ENCODE results near the gene ALMS1. TPM values are rescaled to one million over a fixed set of nuclear protein-coding genes. Genes with fewer than 3 reads are reported as not detected.
"Not testable (repeated sequence)": the region's sequence is repeated elsewhere in the genome, so short reads cannot be mapped to it uniquely, and the experiment has no call there.

Gene ALMS1
- total and polyA plus RNA-seq, 4 donors = 7.2 to 58.0 (median 20.5) TPM

GRCh38 chr2:73641767-73642062 lies 256.1 kb downstream of the ALMS1 start:
- H3K9ac ChIP-seq (ENCODE audit: insufficient read depth in 1 of 2, low read length in 2 of 2) = no peak overlapping the region
- ATAC-seq (ENCODE audit: insufficient read depth, low FRiP score) (no peak), DNase-seq (no peak)
- 77 to 87% methylated on average over 3 of the region's 3 CpGs for WGBS, 2 donors
- no peaks in the 10 kb centered on the region for H3K36me3 ChIP-seq (ENCODE audit: control insufficient read depth in 4 of 4, insufficient read depth in 4 of 4, low read length in 4 of 4)
- peaks cover 0 to 4% (median 2%) of the 10 kb centered on the region in 4 donors for H3K9me3 ChIP-seq (ENCODE audit: control insufficient read depth in 4 of 4, insufficient read depth in 3 of 4, low read length in 3 of 4)
- H3K27me3 ChIP-seq (ENCODE audit: control insufficient read depth in 3 of 3, insufficient read depth in 3 of 3, low read length in 2 of 3) = no peaks in the 10 kb centered on the region
- H3K4me3 ChIP-seq = no peak overlapping the region
- TF ChIP-seq CTCF (IDR thresholded peaks at IDR 0.05; ENCODE audit: control extremely low read depth, extremely low read depth) = no peak
- no peak overlapping the region for H3K27ac ChIP-seq (ENCODE audit: low read depth in 1 of 2, low read length in 1 of 2)
- peaks cover 0 to 27% (median 13%) of the 10 kb centered on the region in 5 donors for H3K4me1 ChIP-seq (ENCODE audit: control insufficient read depth in 5 of 5, insufficient read depth in 5 of 5, low read length in 5 of 5)

GRCh38 chr2:73642338-73643018 lies 256.8 kb downstream of the ALMS1 start, which contains the start of gene NAT8:
Gene NAT8 (minus strand): TSS chr2:73642422. CDS start chr2:73641628, 794 bp downstream.
- Histone ChIP-seq H3K9ac (ENCODE audit: insufficient read depth in 1 of 2, low read length in 2 of 2) (no peak within 1 kb of the TSS), H3K4me3 (no peak within 1 kb of the TSS), H3K4me1 (ENCODE audit: control insufficient read depth in 5 of 5, insufficient read depth in 5 of 5, low read length in 5 of 5) (peaks cover 0 to 27% (median 13%) of the 10 kb centered on the region in 5 donors), H3K9me3 (ENCODE audit: control insufficient read depth in 4 of 4, insufficient read depth in 3 of 4, low read length in 3 of 4) (peaks cover 0 to 4% (median 2%) of the 10 kb centered on the region in 4 donors), H3K27ac (ENCODE audit: low read depth in 1 of 2, low read length in 1 of 2) (peak within 1 kb of the TSS in 1 of 2 donors; percentile 57), H3K36me3 (ENCODE audit: control insufficient read depth in 4 of 4, insufficient read depth in 4 of 4, low read length in 4 of 4) (no peaks in the 10 kb centered on the region), H3K27me3 (ENCODE audit: control insufficient read depth in 3 of 3, insufficient read depth in 3 of 3, low read length in 2 of 3) (no peaks in the 10 kb centered on the region)
- no peak for TF ChIP-seq CTCF (IDR thresholded peaks at IDR 0.05; ENCODE audit: control extremely low read depth, extremely low read depth)
- no peak for ATAC-seq (ENCODE audit: insufficient read depth, low FRiP score)
- 65 to 71% methylated on average over 13 of the region's 13 CpGs for WGBS, 2 donors
- DNase-seq = no peak

GRCh38 chr2:73647690-73648089 lies 262.1 kb downstream of the ALMS1 start:
- not testable (repeated sequence) for H3K27me3 ChIP-seq (ENCODE audit: control insufficient read depth in 3 of 3, insufficient read depth in 3 of 3, low read length in 2 of 3); H3K4me3 ChIP-seq; H3K4me1 ChIP-seq (ENCODE audit: control insufficient read depth in 5 of 5, insufficient read depth in 5 of 5, low read length in 5 of 5); H3K9me3 ChIP-seq (ENCODE audit: control insufficient read depth in 4 of 4, insufficient read depth in 3 of 4, low read length in 3 of 4); H3K36me3 ChIP-seq (ENCODE audit: control insufficient read depth in 4 of 4, insufficient read depth in 4 of 4, low read length in 4 of 4); H3K27ac ChIP-seq (ENCODE audit: low read depth in 1 of 2, low read length in 1 of 2); DNase-seq; H3K9ac ChIP-seq (ENCODE audit: insufficient read depth in 1 of 2, low read length in 2 of 2); ATAC-seq (ENCODE audit: insufficient read depth, low FRiP score)
- WGBS, 2 donors = 89 to 95% methylated on average over 10 of the region's 10 CpGs

GRCh38 chr2:73651591-73652230 lies 266.1 kb downstream of the ALMS1 start:
- 67 to 82% methylated on average over 6 of the region's 6 CpGs for WGBS, 2 donors
- no peak overlapping the region for H3K9ac ChIP-seq (ENCODE audit: insufficient read depth in 1 of 2, low read length in 2 of 2)
- no peaks in the 10 kb centered on the region for H3K27me3 ChIP-seq (ENCODE audit: control insufficient read depth in 3 of 3, insufficient read depth in 3 of 3, low read length in 2 of 3)
- H3K9me3 ChIP-seq (ENCODE audit: control insufficient read depth in 4 of 4, insufficient read depth in 3 of 4, low read length in 3 of 4) = peaks cover 0 to 3% (median 0%) of the 10 kb centered on the region in 4 donors
- ATAC-seq (ENCODE audit: insufficient read depth, low FRiP score) (no peak), DNase-seq (no peak)
- H3K36me3 ChIP-seq (ENCODE audit: control insufficient read depth in 4 of 4, insufficient read depth in 4 of 4, low read length in 4 of 4) = no peaks in the 10 kb centered on the region
- H3K4me3 ChIP-seq = no peak overlapping the region
- no peak for TF ChIP-seq CTCF (IDR thresholded peaks at IDR 0.05; ENCODE audit: control extremely low read depth, extremely low read depth)
- peaks cover 0 to 5% (median 0%) of the 10 kb centered on the region in 5 donors for H3K4me1 ChIP-seq (ENCODE audit: control insufficient read depth in 5 of 5, insufficient read depth in 5 of 5, low read length in 5 of 5)
- H3K27ac ChIP-seq (ENCODE audit: low read depth in 1 of 2, low read length in 1 of 2) = no peak overlapping the region
